GM12892 (cell line): ENCODE measurements around the gene TES.

Experiments
- POLR2A ChIP-seq: IDR thresholded peaks from 2 replicates; pipeline ENCODE4 v1.6.1; 2011; ENCODE audit warnings: low read depth, low read length, control low read depth
- POLR2AphosphoS5 ChIP-seq: IDR thresholded peaks from 2 replicates; pipeline ENCODE4 v1.6.1; 2011; ENCODE audit warnings: low read depth, low read length, control low read depth

DNA sequence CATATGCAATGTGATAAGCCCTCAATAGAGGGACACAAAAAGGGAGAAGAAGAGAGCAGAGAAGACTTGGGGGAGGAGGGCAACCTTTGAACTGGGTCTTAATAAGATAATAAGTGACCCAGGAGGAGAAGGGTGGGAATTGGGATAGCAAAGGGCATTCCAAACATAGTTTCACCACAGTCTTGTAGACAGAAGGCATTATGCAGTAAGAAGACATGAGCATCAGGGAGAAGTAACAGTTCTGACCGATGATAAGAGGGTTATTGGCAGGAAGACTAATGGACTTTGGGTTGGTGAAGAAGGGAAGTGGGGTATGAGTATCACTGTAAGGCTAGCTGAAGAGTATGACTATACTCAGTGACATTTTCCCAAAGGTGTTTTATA is 63.6 kb downstream of the TES start:
- TF ChIP-seq POLR2A (no peak), POLR2AphosphoS5 (no peak)
